Femur (tissue), 1 donor: Measurements from ENCODE around the gene ANO9.
"Not testable (repeated sequence)": the region's sequence is repeated elsewhere in the genome, so short reads cannot be mapped to it uniquely, and the experiment has no call there.

Experiments used
- DNase-seq: peaks from one replicate; pipeline ENCODE4 v3.0.0-alpha.2; 2017

Gene ANO9

GRCh38 chr11:413120-414081 lies 28.4 kb downstream of the ANO9 start:
- no peak for DNase-seq

GRCh38 chr11:412641-413119 lies 29.1 kb downstream of the ANO9 start:
- no peak for DNase-seq

- DNase-seq, result not testable (repeated sequence)
Observed at GRCh38 chr11:411520-411919, 30.3 kb downstream of the ANO9 start.

- DNase-seq, result not testable (repeated sequence)
Observed at GRCh38 chr11:410711-411110, 31.1 kb downstream of the ANO9 start.

- no peak for DNase-seq
Observed at GRCh38 chr11:409600-410483, 32.0 kb downstream of the ANO9 start.

- peak; percentile 28 for DNase-seq
Observed at GRCh38 chr11:409008-409599, 32.7 kb downstream of the ANO9 start.

GRCh38 chr11:408154-409007 lies 33.4 kb downstream of the ANO9 start:
- peak; percentile 24 for DNase-seq

- no peak for DNase-seq
Observed at GRCh38 chr11:407651-408123, 34.1 kb downstream of the ANO9 start.

- DNase-seq, result peak; percentile 87
Observed at GRCh38 chr11:406796-407650, 34.8 kb downstream of the ANO9 start.

GRCh38 chr11:405954-406795 lies 35.6 kb downstream of the ANO9 start:
- DNase-seq, result no peak

- DNase-seq, result no peak
Observed at GRCh38 chr11:405323-405953, 36.4 kb downstream of the ANO9 start.

- no peak for DNase-seq
Observed at GRCh38 chr11:404551-405264, 37.1 kb downstream of the ANO9 start.

GRCh38 chr11:403761-404431 lies 37.9 kb downstream of the ANO9 start:
- no peak for DNase-seq

GRCh38 chr11:403021-403760 lies 38.6 kb downstream of the ANO9 start:
- DNase-seq, result no peak

GRCh38 chr11:401196-401595 lies 40.6 kb downstream of the ANO9 start:
- not testable (repeated sequence) for DNase-seq

GRCh38 chr11:400241-400689 lies 41.5 kb downstream of the ANO9 start:
- DNase-seq, result no peak

- no peak for DNase-seq
Observed at GRCh38 chr11:399731-400211, 42.0 kb downstream of the ANO9 start.
